K562 (cell line): Measurements from ENCODE around the gene CC2D1A. TPM values are rescaled to one million over a fixed set of nuclear protein-coding genes. Genes with fewer than 3 reads are reported as not detected.

Experiments
- ADNP ChIP-seq: fragments of 200-800 bp; sonication (Bioruptor generic); IDR thresholded peaks from 2 replicates; pipeline ENCODE4 v1.6.1; 2016; ENCODE audit warnings: missing genetic modification characterization, missing compliant biosample characterization
- ARNT ChIP-seq, 2 experiments: fragments of 450-650 bp; IDR thresholded peaks; 2 replicates each; pipeline ENCODE4 v1.6.1; 2016; ENCODE audit warnings: mild to moderate bottlenecking in 1 of 2
- E4F1 ChIP-seq: fragments of 250-450 bp; sonication (Bioruptor Pico); IDR thresholded peaks from 2 replicates; pipeline ENCODE4 v1.5.0; 2021; ENCODE audit warnings: mild to moderate bottlenecking, borderline replicate concordance
- GABPB2 ChIP-seq: fragments of 250-450 bp; sonication (Bioruptor Pico); conservative IDR thresholded peaks from 2 replicates; pipeline ENCODE4 v1.5.1; 2021; ENCODE audit warnings: mild to moderate bottlenecking
- HDGF ChIP-seq: fragments of 450-650 bp; IDR thresholded peaks from 2 replicates; pipeline ENCODE4 v1.6.1; 2016
- KAT2B ChIP-seq: IDR thresholded peaks from one replicate; pipeline ENCODE4 v1.6.1; 2012; ENCODE audit warnings: low read depth, mild to moderate bottlenecking, control low read depth, inconsistent platforms, low read length, moderate library complexity
- KLF6 ChIP-seq: fragments of 250-450 bp; sonication (Bioruptor Pico); IDR thresholded peaks from 2 replicates; pipeline ENCODE4 v1.4.0; 2020; ENCODE audit warnings: mild to moderate bottlenecking, moderate library complexity, borderline replicate concordance
- PCBP2 ChIP-seq: fragments of 200-400 bp; formaldehyde crosslinking; IDR thresholded peaks from 2 replicates; pipeline ENCODE4 v1.6.1; 2018; ENCODE audit warnings: low read length, low read depth, mild to moderate bottlenecking, moderate library complexity; ENCODE audit not compliant: poor library complexity, severe bottlenecking
- SMARCB1 ChIP-seq: IDR thresholded peaks from 2 replicates; pipeline ENCODE4 v1.6.1; 2011; ENCODE audit warnings: improper control_type of control experiment, low read depth; ENCODE audit not compliant: insufficient read length
- SMARCE1 ChIP-seq: fragments of 450-650 bp; IDR thresholded peaks from 2 replicates; pipeline ENCODE4 v1.7.1; 2016; ENCODE audit warnings: mild to moderate bottlenecking
- YBX1 ChIP-seq: fragments of 450-650 bp; IDR thresholded peaks from 2 replicates; pipeline ENCODE4 v1.7.1; 2016; ENCODE audit warnings: mild to moderate bottlenecking
- ZBTB2 ChIP-seq: fragments of 450-650 bp; IDR thresholded peaks from 2 replicates; pipeline ENCODE4 v1.6.1; 2016; ENCODE audit warnings: antibody characterized with exemption
- ZNF140 ChIP-seq: fragments of 250-450 bp; sonication (Bioruptor Pico); IDR thresholded peaks from 2 replicates; pipeline ENCODE4 v1.8.0; 2021; ENCODE audit warnings: moderate library complexity, mild to moderate bottlenecking, inconsistent platforms
- ZNF184 ChIP-seq: sonication (generic); formaldehyde crosslinking; IDR thresholded peaks from 2 replicates; pipeline ENCODE4 v1.5.0; 2020; ENCODE audit warnings: missing genetic modification reagents
- ZNF347 ChIP-seq: fragments of 450-650 bp; formaldehyde crosslinking; IDR thresholded peaks from 2 replicates; pipeline ENCODE4 v1.4.0; 2020; ENCODE audit warnings: low read depth, mild to moderate bottlenecking, moderate library complexity
- ZNF707 ChIP-seq: fragments of 250-450 bp; sonication (Bioruptor Pico); conservative IDR thresholded peaks from 2 replicates; pipeline ENCODE4 v1.8.0; 2022; ENCODE audit warnings: inconsistent platforms, mild to moderate bottlenecking, moderate library complexity
- polyA plus RNA-seq, 8 experiments: library from polyadenylated mRNA; depleted of rRNA in 4 of 8; stranded (reverse) in 5 of 8; unstranded in 3 of 8; fragments of >200 nt; fragmentation: Nextera tagmentation in 2 of 8; fragmentation: Illumina TruSeq in 1 of 8; extraction: Ambion mirVana in 2 of 8; extraction: Trizol in 1 of 8; gene quantifications; 2 replicates each; pipeline versions ENCODE4 v1.2.1 to v1.2.3, GENCODE V29; 2011 to 2014; ENCODE audit warnings: inconsistent platforms in 1 of 8, missing spikeins in 1 of 8
- total RNA-seq, 7 experiments: library from RNA; depleted of rRNA in 6 of 7; stranded (reverse); fragments of >200 nt in 6 of 7; fragmentation: Illumina TruSeq in 2 of 7; extraction: Trizol in 2 of 7; gene quantifications; 2 replicates each; pipeline versions ENCODE4 v1.2.1 to v1.2.3, GENCODE V29; 2011 to 2021; ENCODE audit warnings: low replicate concordance in 1 of 7
- TF ChIP-seq, protein P1 (sequence below): fragments of 250-450 bp; sonication (Bioruptor Pico); IDR thresholded peaks from 2 replicates; pipeline ENCODE4 v1.4.0; 2020; ENCODE audit warnings: borderline replicate concordance
- TF ChIP-seq, protein P2 (sequence below): fragments of 250-450 bp; sonication (Bioruptor Pico); IDR thresholded peaks from 2 replicates; pipeline ENCODE4 v1.6.1; 2021; ENCODE audit warnings: mild to moderate bottlenecking

The CC2D1A gene
- total and polyA plus RNA-seq, 9 of the 15 experiments (the other 6 are each of a cell fraction or from before 2014, with no cell fraction given): 0.32 to 31.0 (median 12.9) TPM

DNA sequence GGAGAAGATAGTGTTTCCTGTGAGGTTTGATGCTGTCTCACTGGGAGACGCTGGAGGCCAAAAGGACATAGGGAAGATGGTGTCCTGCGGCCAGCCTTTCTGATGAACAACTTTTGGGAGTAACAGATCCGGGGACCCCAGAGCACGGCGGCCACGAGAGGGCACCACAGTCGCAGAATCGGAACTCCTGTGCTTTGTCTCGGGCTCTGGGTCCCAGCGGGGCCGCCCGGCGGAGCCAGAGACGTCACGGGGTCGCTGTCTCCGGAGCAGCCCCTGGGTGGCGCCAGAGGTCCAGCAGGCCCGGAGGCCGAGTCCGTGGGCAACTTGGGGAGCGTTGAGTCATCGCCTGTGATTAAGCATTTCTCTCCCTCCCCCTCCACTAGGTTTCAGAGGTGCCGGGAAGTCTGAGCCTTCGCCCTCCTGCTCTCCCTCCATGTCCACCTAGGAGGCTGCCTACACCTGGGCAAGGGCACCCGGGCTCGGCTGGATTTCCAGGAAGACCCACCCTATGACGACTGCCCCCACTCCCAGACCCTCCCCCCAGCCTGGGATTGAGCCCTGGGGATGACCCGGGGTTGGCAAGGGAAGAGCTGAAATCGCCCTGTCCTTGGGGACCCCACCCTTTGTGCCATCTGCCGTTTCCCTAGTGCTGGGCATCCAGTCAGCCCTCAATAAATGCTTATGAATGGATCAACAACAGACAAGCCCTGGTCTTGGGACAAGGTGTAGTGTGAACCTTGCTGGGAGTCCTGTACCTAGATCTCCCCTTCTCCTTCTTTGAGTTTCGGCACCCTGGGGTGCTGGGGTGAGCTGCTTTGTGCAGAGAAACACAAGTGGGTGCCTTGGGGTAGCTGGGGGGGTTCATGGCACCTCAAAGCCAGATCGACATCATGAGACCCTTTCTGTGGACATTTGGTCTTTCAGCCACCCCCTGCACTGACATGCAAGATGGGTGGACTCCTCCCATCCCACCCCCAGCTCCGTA is 25.6 kb upstream of the CC2D1A start (continued):
- TF ChIP-seq KAT2B (no peak), KLF6 (CRISPR knock-in tag) (no peak), HDGF (no peak), SMARCB1 (no peak), ARNT (IDR thresholded peaks at IDR 0.05) (no peak), E4F1 (CRISPR knock-in tag) (no peak), ZNF140 (CRISPR knock-in tag) (no peak), ZNF347 (no peak), YBX1 (no peak), SMARCE1 (peak; percentile 82), ZNF184 (CRISPR knock-in tag) (no peak), GABPB2 (CRISPR knock-in tag) (no peak), ADNP (tag) (no peak), PCBP2 (no peak), ZNF707 (CRISPR knock-in tag) (no peak), ZBTB2 (peak; percentile 61; the same call in 1 of the 2 replicates)
- TF ChIP-seq, protein P1, sequence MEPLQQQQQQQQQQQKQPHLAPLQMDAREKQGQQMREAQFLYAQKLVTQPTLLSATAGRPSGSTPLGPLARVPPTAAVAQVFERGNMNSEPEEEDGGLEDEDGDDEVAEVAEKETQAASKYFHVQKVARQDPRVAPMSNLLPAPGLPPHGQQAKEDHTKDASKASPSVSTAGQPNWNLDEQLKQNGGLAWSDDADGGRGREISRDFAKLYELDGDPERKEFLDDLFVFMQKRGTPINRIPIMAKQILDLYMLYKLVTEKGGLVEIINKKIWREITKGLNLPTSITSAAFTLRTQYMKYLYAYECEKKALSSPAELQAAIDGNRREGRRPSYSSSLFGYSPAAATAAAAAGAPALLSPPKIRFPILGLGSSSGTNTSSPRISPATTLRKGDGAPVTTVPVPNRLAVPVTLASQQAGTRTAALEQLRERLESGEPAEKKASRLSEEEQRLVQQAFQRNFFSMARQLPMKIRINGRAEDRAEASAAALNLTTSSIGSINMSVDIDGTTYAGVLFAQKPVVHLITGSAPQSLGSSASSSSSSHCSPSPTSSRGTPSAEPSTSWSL: no peak
- TF ChIP-seq, protein P2, sequence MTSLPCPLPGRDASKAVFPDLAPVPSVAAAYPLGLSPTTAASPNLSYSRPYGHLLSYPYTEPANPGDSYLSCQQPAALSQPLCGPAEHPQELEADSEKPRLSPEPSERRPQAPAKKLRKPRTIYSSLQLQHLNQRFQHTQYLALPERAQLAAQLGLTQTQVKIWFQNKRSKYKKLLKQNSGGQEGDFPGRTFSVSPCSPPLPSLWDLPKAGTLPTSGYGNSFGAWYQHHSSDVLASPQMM (CRISPR knock-in tag): no peak
